Ramos (cell line): ENCODE measurements around the gene SYDE1.
"Not testable (repeated sequence)": the region's sequence is repeated elsewhere in the genome, so short reads cannot be mapped to it uniquely, and the experiment has no call there.

ENCODE experiments used
- in situ Hi-C: fragments of 300-500 bp; cut with MboI; formaldehyde crosslinking; loops from one replicate; pipeline ENCODE4 v1.14.3; 2022; ENCODE audit warnings: low sequenced_read_pairs; ENCODE audit not compliant: unreplicated experiment

Gene SYDE1

GRCh38 chr19:15107061-15108010 lies at the start of gene SYDE1:
Gene SYDE1, plus strand, starts transcription at chr19:15107401. Its CDS starts 33 bp downstream, at chr19:15107434.
- in situ Hi-C loops, result no loop called here

GRCh38 chr19:15062036-15062435 lies 45.2 kb upstream of the SYDE1 start:
- in situ Hi-C loops, result no loop called here

- in situ Hi-C loops, result not testable (repeated sequence)
Observed at GRCh38 chr19:15070386-15070785, 36.8 kb upstream of the SYDE1 start.

DNA sequence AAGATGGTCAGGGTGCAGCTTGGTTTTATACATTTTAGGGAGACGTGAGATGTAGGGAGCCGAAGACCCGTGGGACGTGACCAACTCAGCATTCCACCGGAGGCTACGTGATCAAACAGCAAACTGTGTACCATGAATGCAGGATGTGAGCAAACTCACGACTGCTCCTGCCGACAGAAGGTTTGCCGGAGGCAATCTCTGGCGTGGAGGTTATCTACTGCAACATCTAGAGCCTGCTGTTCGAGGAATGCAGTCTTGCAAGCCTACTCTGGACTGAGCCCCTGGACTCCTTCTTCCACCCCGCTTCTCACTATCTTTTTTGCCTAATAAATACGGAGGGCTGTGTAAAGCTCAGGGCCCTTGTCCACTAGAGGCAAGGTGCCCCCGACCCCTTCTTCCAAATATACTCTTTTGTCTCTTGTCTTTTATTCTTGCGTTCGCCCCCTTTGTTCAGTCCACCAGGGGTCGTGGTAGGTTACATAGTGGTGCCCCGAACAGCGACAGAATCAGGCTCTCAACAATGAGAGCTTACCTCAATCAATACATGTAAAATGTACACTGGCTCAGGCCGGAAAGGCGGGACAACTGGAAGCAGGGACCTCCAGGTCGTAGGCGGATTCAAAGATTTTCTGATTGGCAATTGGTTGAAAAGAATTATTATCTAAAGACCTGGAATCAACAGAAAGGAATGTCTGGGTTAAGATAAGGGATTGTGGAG lies 34.1 kb upstream of the SYDE1 start:
- in situ Hi-C loops, result no loop called here

- in situ Hi-C loops, result no loop called here
Observed at GRCh38 chr19:15074371-15074770, 32.8 kb upstream of the SYDE1 start.

GRCh38 chr19:15075806-15076205 lies 31.4 kb upstream of the SYDE1 start:
- in situ Hi-C loops, result no loop called here

DNA sequence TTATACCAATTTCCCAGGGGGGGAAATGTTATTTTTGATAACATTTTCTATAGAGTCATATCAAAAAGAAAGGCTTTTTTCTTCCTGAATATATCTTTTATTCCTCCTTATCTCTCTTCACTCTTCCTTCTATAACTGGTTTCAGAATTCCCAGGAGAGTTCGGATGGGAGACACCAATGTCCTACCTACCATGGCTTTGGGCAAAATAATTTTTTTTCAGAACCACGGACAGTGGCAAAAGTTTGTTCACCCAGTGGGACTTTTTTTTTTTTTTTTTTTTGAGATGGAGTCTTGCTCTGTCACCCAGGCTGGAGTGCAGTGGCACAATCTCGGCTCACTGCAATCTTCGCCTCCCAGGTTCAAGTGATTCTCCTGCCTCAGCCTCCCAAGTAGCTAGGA lies 27.2 kb upstream of the SYDE1 start:
- in situ Hi-C loops, result not testable (repeated sequence)

DNA sequence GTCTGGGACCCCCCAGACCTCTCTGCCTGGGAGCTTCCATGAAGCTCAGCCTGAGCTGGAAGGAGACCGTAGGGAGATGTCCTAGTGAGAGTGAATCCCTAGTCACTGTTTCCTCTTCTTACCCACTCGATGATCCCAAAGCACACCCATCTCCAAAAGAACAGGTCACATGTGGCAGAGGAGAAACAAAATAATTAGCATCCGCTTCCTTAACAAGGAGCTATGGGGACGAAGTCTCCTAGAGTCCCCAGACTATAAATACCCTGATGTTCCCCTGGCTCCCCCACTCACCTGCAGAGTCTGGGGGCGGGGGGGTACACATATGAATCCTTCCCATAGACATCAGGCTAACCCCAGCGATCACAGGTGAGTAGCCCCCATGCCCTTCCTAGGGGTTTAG lies 25.3 kb upstream of the SYDE1 start, which contains the start of gene OR1I1:
TSS of gene OR1I1 (plus strand) at position 301 of the 400 bp plus-strand sequence. CDS start 4,855 bp downstream, outside the sequence.
- in situ Hi-C loops, result no loop called here

- in situ Hi-C loops, result no loop called here
Observed at GRCh38 chr19:15087182-15087581, 20.0 kb upstream of the SYDE1 start.

DNA sequence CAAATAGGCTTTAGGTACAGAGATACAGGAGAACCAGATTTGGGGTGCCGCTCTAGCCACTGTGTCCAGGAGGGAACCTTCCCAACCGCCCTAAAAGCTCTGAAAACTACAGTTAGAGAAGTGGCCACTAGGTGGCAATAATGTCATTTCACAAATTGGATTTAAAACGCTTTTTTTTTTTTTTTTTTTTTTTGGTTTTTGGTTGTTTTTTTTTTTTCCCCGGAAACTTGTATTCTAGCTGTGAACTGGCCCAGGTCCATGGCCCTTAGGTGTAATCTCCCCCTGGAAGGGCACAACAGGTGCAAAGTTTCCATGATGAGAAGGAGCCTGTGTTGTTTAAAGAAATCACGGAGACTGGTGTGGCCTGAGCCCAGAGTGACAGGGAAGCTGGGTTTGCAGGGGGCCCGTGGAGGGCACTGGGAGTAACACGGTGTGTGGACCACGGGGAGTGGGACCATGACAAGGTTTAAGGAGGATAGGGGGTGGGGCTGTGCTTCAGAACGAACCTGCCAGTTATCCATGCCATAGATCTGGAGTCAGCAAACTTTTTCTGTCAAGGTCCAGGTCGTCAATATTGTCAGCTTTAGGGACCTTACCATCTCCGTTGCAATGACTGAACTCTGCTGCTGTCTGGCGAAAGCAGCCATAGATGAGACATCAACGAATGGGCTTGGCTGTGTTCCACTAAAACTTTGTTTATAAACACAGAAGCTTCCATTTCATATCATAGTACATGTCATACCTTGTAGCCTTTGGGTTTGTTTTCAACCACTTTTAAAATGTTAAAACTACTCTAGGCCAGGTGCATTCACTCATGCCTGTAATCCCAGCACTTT lies 15.1 kb upstream of the SYDE1 start:
- in situ Hi-C loops, result loop anchor here (5.0 kb wide), 1 partner anchor 60 kb away; no protein-coding TSS in a partner anchor

DNA sequence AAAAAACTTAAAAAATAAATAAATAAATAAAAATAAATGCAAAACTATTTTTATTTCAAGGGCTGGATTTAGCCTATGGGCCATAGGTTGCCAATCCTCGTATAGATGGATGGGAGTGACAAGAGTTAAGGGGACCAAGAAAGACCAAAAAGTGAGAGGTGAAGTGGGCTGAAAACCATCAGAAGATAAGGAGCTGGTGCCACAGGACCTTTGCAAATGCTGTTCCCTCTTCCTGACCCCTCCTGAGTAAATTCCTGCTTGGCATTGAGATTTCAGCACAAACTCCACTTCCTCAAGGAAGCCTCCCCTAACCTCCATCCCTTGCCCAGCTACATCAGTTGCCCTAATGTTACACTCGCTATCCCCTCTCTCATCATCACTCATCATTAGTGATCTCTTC lies 14.2 kb upstream of the SYDE1 start:
- in situ Hi-C loops, result loop anchor here (5.0 kb wide), 1 partner anchor 59 kb away; no protein-coding TSS in a partner anchor

DNA sequence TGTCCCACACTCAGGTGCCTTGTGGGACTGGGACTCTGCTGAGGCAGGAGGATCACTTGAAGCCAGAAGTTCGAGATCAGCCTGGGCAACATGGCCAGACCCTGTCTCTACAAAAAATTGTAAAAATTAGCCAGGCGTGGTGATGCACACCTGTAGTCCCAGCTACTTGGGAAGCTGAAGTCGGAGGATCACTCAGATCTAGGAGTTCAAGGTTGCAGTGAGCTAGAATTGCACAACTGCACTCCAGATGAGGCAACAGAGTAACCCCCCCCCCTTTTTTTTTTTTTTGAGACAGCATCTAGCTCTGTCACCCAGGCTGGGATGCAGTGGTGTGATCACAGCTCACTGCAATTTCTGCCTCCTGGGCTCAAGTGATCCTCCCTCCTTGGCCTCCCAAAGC lies 11.0 kb upstream of the SYDE1 start:
- in situ Hi-C loops, result no loop called here

GRCh38 chr19:15097980-15098379 lies 9.2 kb upstream of the SYDE1 start:
- in situ Hi-C loops, result not testable (repeated sequence)

DNA sequence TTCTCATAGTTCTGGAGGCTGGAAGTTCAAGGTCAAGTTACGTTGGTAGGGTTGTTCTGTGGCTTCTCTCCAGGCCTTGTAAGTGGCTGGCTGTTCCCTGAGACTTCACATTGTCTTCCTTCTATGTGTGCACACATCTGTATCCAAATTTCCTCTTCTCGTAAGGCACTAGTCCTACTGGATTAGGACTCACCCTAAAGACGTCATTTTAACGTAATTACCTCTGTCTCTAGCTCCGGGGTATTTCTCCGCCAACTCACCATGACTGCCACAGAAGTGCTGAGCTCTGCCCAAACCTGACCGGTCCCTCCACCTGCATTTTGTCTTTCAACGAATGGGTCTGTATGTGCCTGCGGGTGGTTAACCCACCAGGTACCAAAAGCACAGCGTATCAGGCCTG lies 8.7 kb upstream of the SYDE1 start:
- in situ Hi-C loops, result no loop called here

DNA sequence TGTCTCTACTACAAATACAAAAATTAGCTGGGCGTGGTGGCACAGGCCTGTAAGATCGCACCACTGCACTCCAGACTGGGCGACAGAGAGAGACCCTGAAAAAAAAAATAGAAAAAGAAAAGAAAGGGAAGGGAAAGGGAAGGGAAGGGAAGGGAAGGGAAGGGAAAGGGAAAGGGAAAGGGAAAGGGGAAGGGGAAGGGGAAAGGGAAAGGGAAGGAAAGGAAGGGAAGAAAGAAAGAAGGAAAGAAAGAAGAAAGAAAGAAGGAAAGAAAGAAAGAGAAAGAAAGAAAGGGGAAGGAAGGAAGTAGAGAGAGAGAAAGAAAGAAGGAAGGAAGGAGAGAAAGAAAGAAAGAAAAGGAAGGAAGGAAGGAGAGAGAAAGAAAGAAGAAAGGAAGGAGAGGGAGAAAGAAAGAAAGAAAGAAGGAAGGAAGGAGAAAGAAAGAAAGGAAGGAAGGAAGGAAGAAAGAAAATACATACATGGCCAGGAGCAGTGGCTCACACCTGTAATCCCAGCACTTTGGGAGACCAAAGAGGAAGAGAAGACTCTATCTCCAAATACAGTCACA lies 8.1 kb upstream of the SYDE1 start:
- in situ Hi-C loops, result no loop called here

- in situ Hi-C loops, result no loop called here
Observed at GRCh38 chr19:15101479-15102082, 5.6 kb upstream of the SYDE1 start.

DNA sequence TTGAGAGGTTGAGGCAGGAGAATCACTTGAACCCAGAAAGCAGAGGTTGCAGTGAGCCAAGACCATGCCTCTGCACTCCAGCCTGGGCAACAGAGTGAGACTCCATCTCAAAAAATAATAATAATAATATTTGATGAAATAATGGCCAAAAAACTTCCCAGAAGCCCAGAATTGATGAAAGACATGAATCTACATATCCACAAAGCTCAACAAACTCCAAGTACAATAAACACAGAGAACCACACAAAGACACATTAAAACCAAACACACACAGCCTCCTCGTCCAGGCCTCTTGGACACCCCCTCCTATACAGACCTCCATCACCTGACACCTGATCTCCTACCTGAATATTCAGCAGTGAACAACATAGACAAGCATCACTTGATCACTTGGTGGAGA lies 3.2 kb upstream of the SYDE1 start:
- in situ Hi-C loops, result no loop called here

GRCh38 chr19:15104411-15104810 lies 2.8 kb upstream of the SYDE1 start:
- in situ Hi-C loops, result no loop called here

GRCh38 chr19:15105044-15105443 lies 2.2 kb upstream of the SYDE1 start:
- in situ Hi-C loops, result no loop called here
